Stomach smooth muscle (tissue), 2 donors: ENCODE measurements around the gene COL5A3.
"Not testable (repeated sequence)": the region's sequence is repeated elsewhere in the genome, so short reads cannot be mapped to it uniquely, and the experiment has no call there.

Experiments used
- H3K27ac ChIP-seq: one replicate; pipeline ENCODE4 v1.7.0; 2013; ENCODE audit warnings: mild to moderate bottlenecking, low read length, inconsistent platforms
- H3K27me3 ChIP-seq, 2 donors: one replicate each; pipeline ENCODE4 v1.7.0; 2013; ENCODE audit warnings: low read length in 2 of 2; ENCODE audit not compliant: insufficient read depth in 2 of 2, control insufficient read depth in 1 of 2
- H3K36me3 ChIP-seq, 2 donors: one replicate each; pipeline ENCODE4 v1.7.0; 2013; ENCODE audit warnings: low read length in 2 of 2; ENCODE audit not compliant: control insufficient read depth in 2 of 2, insufficient read depth in 2 of 2
- H3K4me1 ChIP-seq: one replicate; pipeline ENCODE4 v1.7.0; 2013; ENCODE audit warnings: low read length; ENCODE audit not compliant: control insufficient read depth, insufficient read depth
- H3K4me3 ChIP-seq, 2 donors: one replicate each; pipeline ENCODE4 v1.7.0; 2013; ENCODE audit warnings: low read length in 2 of 2
- H3K9ac ChIP-seq, 2 donors: one replicate each; pipeline ENCODE4 v1.7.0; 2013; ENCODE audit warnings: low read length in 2 of 2, mild to moderate bottlenecking in 1 of 2
- H3K9me3 ChIP-seq, 2 donors: one replicate each; pipeline ENCODE4 v1.7.0; 2013; ENCODE audit warnings: low read length in 2 of 2; ENCODE audit not compliant: control insufficient read depth in 2 of 2
- donor health status: healthy.
- donor health status: Pancreatic carcinoma.

The COL5A3 gene

GRCh38 chr19:10027158-10027997 lies 17.1 kb upstream of the COL5A3 start:
- Histone ChIP-seq H3K9ac (no peak overlapping the region), H3K27me3 (peaks cover 4 to 10% of the 10 kb centered on the region in 2 donors), H3K9me3 (no peaks in the 10 kb centered on the region), H3K4me1 (peaks cover 6% of the 10 kb centered on the region), H3K4me3 (peak overlapping the region in 1 of 2 donors; percentile 59), H3K36me3 (no peaks in the 10 kb centered on the region), H3K27ac (no peak overlapping the region)

- Histone ChIP-seq H3K4me3 (no peak overlapping the region), H3K9ac (no peak overlapping the region), H3K9me3 (no peaks in the 10 kb centered on the region), H3K4me1 (peaks cover 6% of the 10 kb centered on the region), H3K27ac (no peak overlapping the region), H3K27me3 (peaks cover 0 to 9% of the 10 kb centered on the region in 2 donors), H3K36me3 (no peaks in the 10 kb centered on the region)
Measured at GRCh38 chr19:10026744-10027143, 16.4 kb upstream of the COL5A3 start.

- not testable (repeated sequence) for H3K36me3 ChIP-seq, H3K4me3 ChIP-seq
Measured at GRCh38 chr19:10023096-10023495, 12.8 kb upstream of the COL5A3 start.

GRCh38 chr19:10021863-10022262 lies 11.6 kb upstream of the COL5A3 start:
- H3K4me1 ChIP-seq: no peaks in the 10 kb centered on the region
- H3K4me3 ChIP-seq: no peak overlapping the region
- H3K36me3 ChIP-seq: no peaks in the 10 kb centered on the region
- H3K27ac ChIP-seq: no peak overlapping the region
- H3K27me3 ChIP-seq: peaks cover 0 to 7% of the 10 kb centered on the region in 2 donors
- no peaks in the 10 kb centered on the region for H3K9me3 ChIP-seq
- no peak overlapping the region for H3K9ac ChIP-seq

More at GRCh38 chr19:10023096-10023495, 12.8 kb upstream of the COL5A3 start:
- not testable (repeated sequence) for H3K9me3 ChIP-seq, H3K4me1 ChIP-seq, H3K9ac ChIP-seq, H3K27me3 ChIP-seq, H3K27ac ChIP-seq

GRCh38 chr19:10021446-10021845 lies 11.1 kb upstream of the COL5A3 start:
- H3K9me3 ChIP-seq: no peaks in the 10 kb centered on the region
- H3K27ac ChIP-seq: no peak overlapping the region
- peaks cover 2 to 8% of the 10 kb centered on the region in 2 donors for H3K27me3 ChIP-seq
- no peak overlapping the region for H3K9ac ChIP-seq
- no peak overlapping the region for H3K4me3 ChIP-seq
- no peaks in the 10 kb centered on the region for H3K4me1 ChIP-seq
- no peaks in the 10 kb centered on the region for H3K36me3 ChIP-seq

- peaks cover 2 to 6% of the 10 kb centered on the region in 2 donors for H3K27me3 ChIP-seq
- no peak overlapping the region for H3K27ac ChIP-seq
- H3K36me3 ChIP-seq: no peaks in the 10 kb centered on the region
- no peak overlapping the region for H3K4me3 ChIP-seq
- no peaks in the 10 kb centered on the region for H3K9me3 ChIP-seq
- no peaks in the 10 kb centered on the region for H3K4me1 ChIP-seq
- no peak overlapping the region for H3K9ac ChIP-seq
Measured at GRCh38 chr19:10020851-10021250, 10.5 kb upstream of the COL5A3 start.

GRCh38 chr19:10019246-10019645 lies 8.9 kb upstream of the COL5A3 start:
- H3K27me3 ChIP-seq: peaks cover 2 to 8% of the 10 kb centered on the region in 2 donors
- no peak overlapping the region for H3K9ac ChIP-seq
- H3K9me3 ChIP-seq: no peaks in the 10 kb centered on the region
- no peak overlapping the region for H3K4me3 ChIP-seq
- H3K4me1 ChIP-seq: no peaks in the 10 kb centered on the region
- no peak overlapping the region for H3K27ac ChIP-seq
- H3K36me3 ChIP-seq: no peaks in the 10 kb centered on the region

GRCh38 chr19:10018786-10019185 lies 8.5 kb upstream of the COL5A3 start:
- H3K4me3 ChIP-seq: no peak overlapping the region
- H3K9ac ChIP-seq: no peak overlapping the region
- H3K36me3 ChIP-seq: no peaks in the 10 kb centered on the region
- H3K4me1 ChIP-seq: no peaks in the 10 kb centered on the region
- H3K27ac ChIP-seq: no peak overlapping the region
- peaks cover 2 to 10% of the 10 kb centered on the region in 2 donors for H3K27me3 ChIP-seq
- H3K9me3 ChIP-seq: no peaks in the 10 kb centered on the region

- H3K9me3 ChIP-seq: no peaks in the 10 kb centered on the region
- no peak overlapping the region for H3K27ac ChIP-seq
- H3K9ac ChIP-seq: no peak overlapping the region
- H3K4me3 ChIP-seq: no peak overlapping the region
- no peaks in the 10 kb centered on the region for H3K4me1 ChIP-seq
- H3K27me3 ChIP-seq: peaks cover 2 to 13% of the 10 kb centered on the region in 2 donors
- H3K36me3 ChIP-seq: no peaks in the 10 kb centered on the region
Measured at GRCh38 chr19:10018263-10018662, 8.0 kb upstream of the COL5A3 start.

GRCh38 chr19:10013834-10014618 lies 3.7 kb upstream of the COL5A3 start:
- H3K4me3 ChIP-seq: no peak overlapping the region
- no peak overlapping the region for H3K27ac ChIP-seq
- no peaks in the 10 kb centered on the region for H3K9me3 ChIP-seq
- H3K4me1 ChIP-seq: peaks cover 2% of the 10 kb centered on the region
- peaks cover 24 to 26% of the 10 kb centered on the region in 2 donors for H3K27me3 ChIP-seq
- H3K36me3 ChIP-seq: no peaks in the 10 kb centered on the region
- no peak overlapping the region for H3K9ac ChIP-seq
